ENCODE results near the gene STK36. TPM values are rescaled to one million over a fixed set of nuclear protein-coding genes. Genes with fewer than 3 reads are reported as not detected.
A peak's percentile ranks its signal among the peaks of the same experiment; 100 is the strongest.

STK36 gene
- total RNA-seq, 3 donors from 2014 or later (not counting 1 experiment from before 2014, with no cell fraction given), result 20.0 to 20.3 (median 20.2) TPM

GRCh38 chr2:218655751-218656150, 16.1 kb upstream of the STK36 start:
- no peaks in the 10 kb centered on the region for H3K9me3 Mint-ChIP-seq
- DNase-seq, result no peak
- H3K4me1 Mint-ChIP-seq, result peaks cover 27 to 49% of the 10 kb centered on the region in 2 donors
- Histone ChIP-seq H3K27ac (ENCODE audit: low read length) (no peak overlapping the region), H3K4me1 (ENCODE audit: control insufficient read depth, insufficient read depth, low read length) (peaks cover 17% of the 10 kb centered on the region), H3K36me3 (ENCODE audit: control insufficient read depth, insufficient read depth, low read length) (peaks cover 38% of the 10 kb centered on the region), H3K9me3 (ENCODE audit: control insufficient read depth, insufficient read depth, low read length) (no peaks in the 10 kb centered on the region), H3K4me3 (ENCODE audit: low read length) (no peak overlapping the region), H3K27me3 (ENCODE audit: control insufficient read depth, insufficient read depth, low read length) (no peaks in the 10 kb centered on the region)
- H3K27ac Mint-ChIP-seq, result no peak overlapping the region
- no peak for ATAC-seq
- 95% methylated on average over 2 of the region's 2 CpGs for WGBS (ENCODE audit: insufficient coverage)
- no peaks in the 10 kb centered on the region for H3K36me3 Mint-ChIP-seq
- TF ChIP-seq CTCF (IDR thresholded peaks at IDR 0.05), result no peak
- H3K27me3 Mint-ChIP-seq (ENCODE audit: low read depth in 2 of 2), result no peaks in the 10 kb centered on the region
- H3K4me3 Mint-ChIP-seq, result no peak overlapping the region
- intact Hi-C loops (cut with micrococcal nuclease), result loop anchor here (5.0 kb wide), 2 partner anchors 57 to 732 kb away; partner anchors contain the start of genes DNPEP and TTLL4

- H3K4me1 Mint-ChIP-seq, result peaks cover 27 to 42% of the 10 kb centered on the region in 2 donors
- Histone ChIP-seq H3K4me1 (ENCODE audit: control insufficient read depth, insufficient read depth, low read length) (peaks cover 17% of the 10 kb centered on the region), H3K9me3 (ENCODE audit: control insufficient read depth, insufficient read depth, low read length) (no peaks in the 10 kb centered on the region), H3K27ac (ENCODE audit: low read length) (peak overlapping the region; percentile 68), H3K27me3 (ENCODE audit: control insufficient read depth, insufficient read depth, low read length) (no peaks in the 10 kb centered on the region), H3K4me3 (ENCODE audit: low read length) (peak overlapping the region; percentile 97), H3K36me3 (ENCODE audit: control insufficient read depth, insufficient read depth, low read length) (peaks cover 37% of the 10 kb centered on the region)
- no peaks in the 10 kb centered on the region for H3K36me3 Mint-ChIP-seq
- no peaks in the 10 kb centered on the region for H3K27me3 Mint-ChIP-seq (ENCODE audit: low read depth in 2 of 2)
- H3K4me3 Mint-ChIP-seq, result peak overlapping the region; percentile 99
- no peaks in the 10 kb centered on the region for H3K9me3 Mint-ChIP-seq
- TF ChIP-seq CTCF (IDR thresholded peaks at IDR 0.05), result no peak
- 2% methylated on average over 27 of the region's 27 CpGs for WGBS (ENCODE audit: insufficient coverage)
- H3K27ac Mint-ChIP-seq, result peak overlapping the region; percentile 83 to 93
- ATAC-seq, result peak; percentile 33 to 42 (median 35)
- intact Hi-C loops (cut with micrococcal nuclease), result loop anchor here (1.0 to 5.0 kb wide), 3 partner anchors 14 to 729 kb away; partner anchors contain the start of genes DNPEP, RNF25, STK36 and TTLL4
- peak; percentile 24 to 63 for DNase-seq
These were observed 13.1 kb upstream of the STK36 start for GRCh38 chr2:218658671-218659257.

- no peaks in the 10 kb centered on the region for H3K36me3 Mint-ChIP-seq
These were observed 12.5 kb upstream of the STK36 start, which contains the start of the genes BCS1L and ZNF142 for GRCh38 chr2:218659258-218659987. BCS1L (plus strand) TSS chr2:218659683; CDS start chr2:218660988, 1,305 bp downstream. ZNF142 (minus strand) TSS chr2:218659623; CDS start chr2:218656429, 3,194 bp downstream.

More at GRCh38 chr2:218659258-218659987, 12.5 kb upstream of the STK36 start, which contains the start of the genes BCS1L and ZNF142:
- Histone ChIP-seq H3K4me1 (ENCODE audit: control insufficient read depth, insufficient read depth, low read length) (peaks cover 17% of the 10 kb centered on the region), H3K9me3 (ENCODE audit: control insufficient read depth, insufficient read depth, low read length) (no peaks in the 10 kb centered on the region), H3K27me3 (ENCODE audit: control insufficient read depth, insufficient read depth, low read length) (no peaks in the 10 kb centered on the region), H3K36me3 (ENCODE audit: control insufficient read depth, insufficient read depth, low read length) (peaks cover 40% of the 10 kb centered on the region), H3K27ac (ENCODE audit: low read length) (peak within 1 kb of the TSS; percentile 68), H3K4me3 (ENCODE audit: low read length) (peak within 1 kb of the TSS; percentile 97)
- Mint-ChIP-seq H3K27me3 (ENCODE audit: low read depth in 2 of 2) (no peaks in the 10 kb centered on the region), H3K27ac (peak within 1 kb of the TSS; percentile 83 to 93), H3K4me1 (peaks cover 27 to 42% of the 10 kb centered on the region in 2 donors), H3K9me3 (no peaks in the 10 kb centered on the region), H3K4me3 (peak within 1 kb of the TSS; percentile 99)
- DNase-seq (peak; percentile 74 to 93), ATAC-seq (peak; percentile 93 to 97 (median 95))
- under 1% methylated on average over 47 of the region's 49 CpGs for WGBS (ENCODE audit: insufficient coverage)
- TF ChIP-seq CTCF (IDR thresholded peaks at IDR 0.05), result no peak
- intact Hi-C loops (cut with micrococcal nuclease), result loop anchor here (1.0 to 5.0 kb wide), 3 partner anchors 13 to 728 kb away; partner anchors contain the start of genes DNPEP, RNF25, STK36 and TTLL4

Measured in natural killer cell (primary cell).